Measurements from ENCODE around the gene OR2A14. TPM values are rescaled to one million over a fixed set of nuclear protein-coding genes. Genes with fewer than 3 reads are reported as not detected.
"Not testable (repeated sequence)": the region's sequence is repeated elsewhere in the genome, so short reads cannot be mapped to it uniquely, and the experiment has no call there.

Gene OR2A14
- total RNA-seq, 4 donors from 2014 or later, result not detected

DNA sequence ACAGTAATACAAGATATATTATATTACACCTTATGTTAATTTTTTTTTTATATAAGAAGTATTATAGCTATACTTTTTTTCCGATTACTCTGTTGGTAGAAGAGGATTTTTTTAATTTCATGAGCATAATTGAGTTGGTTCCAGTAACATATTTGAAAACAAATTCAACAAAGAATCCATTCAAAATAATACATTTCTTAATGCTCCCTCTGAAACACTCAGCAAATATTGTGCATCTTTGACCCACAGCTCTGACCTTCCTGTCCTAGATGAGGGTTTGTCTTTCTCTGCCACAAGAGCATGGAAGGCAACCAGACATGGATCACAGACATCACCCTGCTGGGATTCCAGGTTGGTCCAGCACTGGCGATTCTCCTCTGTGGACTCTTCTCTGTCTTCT lies 13.7 kb upstream of the OR2A14 start, which contains the start of gene OR2A2:
TSS of gene OR2A2 (plus strand) at position 301 of the 400 bp plus-strand sequence. CDS start at position 301, 0 bp downstream.
- Histone ChIP-seq H3K27ac (no peak within 1 kb of the TSS), H3K36me3 (no peaks in the 10 kb centered on the region), H3K9me3 (no peaks in the 10 kb centered on the region), H3K27me3 (no peaks in the 10 kb centered on the region), H3K4me3 (no peak within 1 kb of the TSS), H3K4me1 (no peaks in the 10 kb centered on the region)
- 64 to 72% methylated on average over 2 of the region's 2 CpGs for WGBS, 2 donors
- TF ChIP-seq POLR2A (IDR thresholded peaks at IDR 0.05), result no peak
- TF ChIP-seq, protein P1, sequence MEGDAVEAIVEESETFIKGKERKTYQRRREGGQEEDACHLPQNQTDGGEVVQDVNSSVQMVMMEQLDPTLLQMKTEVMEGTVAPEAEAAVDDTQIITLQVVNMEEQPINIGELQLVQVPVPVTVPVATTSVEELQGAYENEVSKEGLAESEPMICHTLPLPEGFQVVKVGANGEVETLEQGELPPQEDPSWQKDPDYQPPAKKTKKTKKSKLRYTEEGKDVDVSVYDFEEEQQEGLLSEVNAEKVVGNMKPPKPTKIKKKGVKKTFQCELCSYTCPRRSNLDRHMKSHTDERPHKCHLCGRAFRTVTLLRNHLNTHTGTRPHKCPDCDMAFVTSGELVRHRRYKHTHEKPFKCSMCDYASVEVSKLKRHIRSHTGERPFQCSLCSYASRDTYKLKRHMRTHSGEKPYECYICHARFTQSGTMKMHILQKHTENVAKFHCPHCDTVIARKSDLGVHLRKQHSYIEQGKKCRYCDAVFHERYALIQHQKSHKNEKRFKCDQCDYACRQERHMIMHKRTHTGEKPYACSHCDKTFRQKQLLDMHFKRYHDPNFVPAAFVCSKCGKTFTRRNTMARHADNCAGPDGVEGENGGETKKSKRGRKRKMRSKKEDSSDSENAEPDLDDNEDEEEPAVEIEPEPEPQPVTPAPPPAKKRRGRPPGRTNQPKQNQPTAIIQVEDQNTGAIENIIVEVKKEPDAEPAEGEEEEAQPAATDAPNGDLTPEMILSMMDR (IDR thresholded peaks at IDR 0.05), result no peak
- DNase-seq (ENCODE audit: low spot score in 2 of 2), result no peak

DNA sequence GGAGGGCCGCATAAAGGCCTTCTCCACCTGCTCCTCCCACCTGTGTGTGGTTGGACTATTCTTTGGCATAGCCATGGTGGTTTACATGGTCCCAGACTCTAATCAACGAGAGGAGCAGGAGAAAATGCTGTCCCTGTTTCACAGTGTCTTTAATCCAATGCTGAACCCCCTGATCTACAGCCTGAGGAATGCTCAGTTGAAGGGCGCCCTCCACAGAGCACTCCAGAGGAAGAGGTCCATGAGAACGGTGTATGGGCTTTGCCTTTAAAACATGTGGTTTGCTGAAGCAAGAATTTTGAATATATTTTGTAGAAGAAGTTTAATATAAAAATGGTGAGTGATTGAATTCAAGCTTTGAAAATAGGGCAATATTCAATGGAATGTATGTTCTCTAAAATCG lies 12.7 kb upstream of the OR2A14 start:
- Histone ChIP-seq H3K36me3 (no peaks in the 10 kb centered on the region), H3K4me3 (no peak overlapping the region), H3K27me3 (no peaks in the 10 kb centered on the region), H3K9me3 (no peaks in the 10 kb centered on the region), H3K4me1 (no peaks in the 10 kb centered on the region), H3K27ac (no peak overlapping the region)
- TF ChIP-seq, protein P1 (IDR thresholded peaks at IDR 0.05), result no peak
- TF ChIP-seq EP300 (IDR thresholded peaks at IDR 0.05), result no peak
- no peak for TF ChIP-seq POLR2A (IDR thresholded peaks at IDR 0.05)
- 89 to 90% methylated on average over 5 of the region's 5 CpGs for WGBS, 2 donors
- no peak for DNase-seq (ENCODE audit: low spot score in 2 of 2)

DNA sequence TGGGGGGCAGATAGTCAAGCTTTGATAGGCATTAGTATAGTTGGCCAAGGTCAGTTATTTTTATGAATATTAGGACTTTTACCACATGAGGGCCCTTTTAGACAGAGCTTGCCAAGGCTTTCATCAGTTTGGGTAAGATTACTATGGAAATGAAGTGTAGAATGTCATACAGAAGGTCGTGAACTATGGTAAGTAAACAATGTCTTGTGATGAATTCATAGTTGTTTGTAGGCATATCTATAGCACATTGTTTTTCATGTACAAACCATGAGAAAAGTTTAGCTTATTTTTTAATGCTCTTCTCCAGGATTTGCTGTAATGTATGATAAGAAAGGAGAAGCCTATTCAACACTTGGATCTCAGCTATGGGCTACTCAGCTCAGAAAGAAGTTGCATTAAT lies 9.3 kb upstream of the OR2A14 start:
- H3K4me1 ChIP-seq, result no peaks in the 10 kb centered on the region
- no peak overlapping the region for H3K4me3 ChIP-seq
- no peak for DNase-seq (ENCODE audit: low spot score in 2 of 2)
- 42 to 44% methylated on average over 1 of the region's 1 CpG for WGBS, 2 donors
- H3K27ac ChIP-seq, result no peak overlapping the region
- TF ChIP-seq EP300 (IDR thresholded peaks at IDR 0.05), result no peak
- TF ChIP-seq, protein P1 (IDR thresholded peaks at IDR 0.05), result no peak
- TF ChIP-seq POLR2A (IDR thresholded peaks at IDR 0.05), result no peak
- H3K27me3 ChIP-seq, result no peaks in the 10 kb centered on the region
- no peaks in the 10 kb centered on the region for H3K36me3 ChIP-seq
- H3K9me3 ChIP-seq, result no peaks in the 10 kb centered on the region

DNA sequence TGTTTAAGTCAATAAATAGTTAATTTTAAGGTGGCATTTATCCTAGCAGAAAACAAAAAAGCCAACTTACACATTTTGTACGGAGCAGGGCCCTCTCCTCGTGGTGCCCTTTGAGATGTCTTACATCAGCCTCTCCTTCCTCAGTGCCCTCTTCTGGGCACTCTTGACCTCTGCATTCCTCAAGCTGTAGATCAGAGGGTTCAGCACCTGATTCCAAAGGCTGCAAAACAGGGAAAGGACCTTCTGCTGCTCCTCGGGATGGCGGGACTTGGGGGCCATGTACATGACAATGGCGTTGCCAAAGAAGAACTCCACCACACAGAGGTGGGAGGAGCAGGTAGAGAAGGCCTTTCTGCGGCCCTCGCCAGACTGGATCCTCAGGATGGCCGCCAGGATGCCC lies 4.6 kb upstream of the OR2A14 start:
- no peak for DNase-seq (ENCODE audit: low spot score in 2 of 2)
- Histone ChIP-seq H3K27me3 (no peaks in the 10 kb centered on the region), H3K4me1 (no peaks in the 10 kb centered on the region), H3K36me3 (no peaks in the 10 kb centered on the region), H3K9me3 (peaks cover 0 to 3% (median 0%) of the 10 kb centered on the region in 4 donors), H3K27ac (no peak overlapping the region), H3K4me3 (no peak overlapping the region)
- TF ChIP-seq POLR2A (IDR thresholded peaks at IDR 0.05), result no peak
- TF ChIP-seq, protein P1 (IDR thresholded peaks at IDR 0.05), result no peak
- no peak for TF ChIP-seq EP300 (IDR thresholded peaks at IDR 0.05)
- WGBS, 2 donors, result 60 to 62% methylated on average over 8 of the region's 8 CpGs

DNA sequence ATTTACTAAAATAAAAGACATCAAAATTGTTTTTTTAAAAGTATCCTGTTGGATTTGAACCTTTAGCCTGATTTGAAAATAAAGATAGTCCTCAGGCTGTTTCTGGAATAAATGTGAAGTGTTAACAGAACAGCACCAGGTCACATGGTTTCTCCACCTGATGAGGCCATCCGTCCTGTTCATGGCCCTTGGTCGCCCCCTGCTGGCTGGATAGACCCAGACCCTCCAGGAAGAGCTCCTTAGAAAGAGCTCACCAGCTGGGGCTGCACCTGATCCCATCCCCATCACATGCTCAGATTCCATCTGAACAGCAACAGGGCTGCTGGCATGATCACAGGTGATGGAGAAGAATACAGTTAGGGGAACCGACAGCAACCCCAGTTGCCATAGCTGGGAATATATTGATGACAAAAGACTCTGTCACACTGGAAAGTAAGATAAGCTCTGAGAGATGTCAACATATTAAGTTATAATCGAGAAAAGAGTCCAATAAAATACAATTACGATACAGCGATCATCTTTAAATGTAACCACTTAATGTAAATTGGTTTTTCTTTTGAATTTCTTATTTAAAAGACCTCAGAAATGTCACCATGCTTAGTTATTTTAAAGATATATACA lies 4.8 kb downstream of the OR2A14 start:
- Histone ChIP-seq H3K27ac (no peak overlapping the region), H3K27me3 (no peaks in the 10 kb centered on the region), H3K36me3 (no peaks in the 10 kb centered on the region), H3K4me3 (no peak overlapping the region), H3K4me1 (no peaks in the 10 kb centered on the region), H3K9me3 (no peaks in the 10 kb centered on the region)
- no peak for TF ChIP-seq POLR2A (IDR thresholded peaks at IDR 0.05)
- TF ChIP-seq, protein P1 (IDR thresholded peaks at IDR 0.05), result peak; percentile 61 to 82 (median 75)
- no peak for TF ChIP-seq EP300 (IDR thresholded peaks at IDR 0.05)
- 42 to 43% methylated on average over 6 of the region's 6 CpGs for WGBS, 2 donors
- DNase-seq (ENCODE audit: low spot score in 2 of 2), result peak; percentile 84 to 94

DNA sequence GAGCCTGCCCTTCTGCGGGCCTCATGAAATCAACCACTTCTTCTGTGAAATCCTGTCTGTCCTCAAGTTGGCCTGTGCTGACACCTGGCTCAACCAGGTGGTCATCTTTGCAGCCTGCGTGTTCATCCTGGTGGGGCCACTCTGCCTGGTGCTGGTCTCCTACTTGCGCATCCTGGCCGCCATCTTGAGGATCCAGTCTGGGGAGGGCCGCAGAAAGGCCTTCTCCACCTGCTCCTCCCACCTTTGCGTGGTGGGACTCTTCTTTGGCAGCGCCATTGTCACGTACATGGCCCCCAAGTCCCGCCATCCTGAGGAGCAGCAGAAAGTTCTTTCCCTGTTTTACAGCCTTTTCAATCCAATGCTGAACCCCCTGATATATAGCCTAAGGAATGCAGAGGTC lies 6.6 kb downstream of the OR2A14 start:
- not testable (repeated sequence) for H3K36me3 ChIP-seq; H3K27ac ChIP-seq; DNase-seq (ENCODE audit: low spot score in 2 of 2); H3K4me3 ChIP-seq; H3K4me1 ChIP-seq; H3K9me3 ChIP-seq; H3K27me3 ChIP-seq
- 93 to 95% methylated on average over 9 of the region's 9 CpGs for WGBS, 2 donors

Measured in tibial nerve (tissue), 4 donors.